Psoas muscle (tissue), 8 donors: ENCODE measurements around the gene TRAK1. TPM values are rescaled to one million over a fixed set of nuclear protein-coding genes. Genes with fewer than 3 reads are reported as not detected.

ENCODE experiments used
- ATAC-seq, 4 donors: fragments of 200-7000 bp; cut with Tn5 transposase; one replicate each; pipeline ENCODE4 v1.9.1; 2020; ENCODE audit warnings: moderate library complexity in 3 of 4, mild to moderate bottlenecking in 2 of 4
- DNase-seq, 2 donors: peaks; one replicate each; pipeline ENCODE4 v3.0.0-alpha.2; 2020
- H3K27ac ChIP-seq: fragments of 200-600 bp; one replicate; pipeline ENCODE4 v1.8.0; 2022
- H3K27me3 ChIP-seq, 3 donors: fragments of 200-600 bp in 1 of 3; one replicate each; pipeline versions ENCODE4 v1.6.1 to v1.8.0; 2013 to 2022; ENCODE audit warnings: low read length in 2 of 3, mild to moderate bottlenecking in 2 of 3, moderate library complexity in 1 of 3; ENCODE audit not compliant: insufficient read depth in 3 of 3
- H3K36me3 ChIP-seq, 2 donors: fragments of 200-600 bp in 1 of 2; one replicate each; pipeline versions ENCODE4 v1.6.1 to v1.8.0; 2013 to 2022; ENCODE audit warnings: low read depth in 1 of 2, mild to moderate bottlenecking in 1 of 2, moderate library complexity in 1 of 2; ENCODE audit not compliant: insufficient read depth in 1 of 2
- H3K4me1 ChIP-seq: fragments of 200-600 bp; one replicate; pipeline ENCODE4 v1.8.0; 2022
- H3K4me3 ChIP-seq: fragments of 200-600 bp; one replicate; pipeline ENCODE4 v1.8.0; 2022; ENCODE audit warnings: mild to moderate bottlenecking
- H3K9me3 ChIP-seq: fragments of 200-600 bp; one replicate; pipeline ENCODE4 v1.8.0; 2022
- CTCF ChIP-seq: fragments of 200-600 bp; IDR thresholded peaks from one replicate; pipeline ENCODE4 v1.8.0; 2022; ENCODE audit warnings: antibody characterized with exemption
- WGBS, 3 donors: extraction: QIAGEN DNeasy Blood & Tissue Kit; methylation state at CpG; one replicate each; pipeline versions ENCODE4 v1.1.6 to v1.1.7; 2013; 5-methylcytosine and 5-hydroxymethylcytosine counted together
- intact Hi-C, 2 donors: fragments of 100-400 bp; cut with DNase I; formaldehyde crosslinking; loops; one replicate each; pipeline versions ENCODE4 v1.11.0 to v1.14.2; 2022
- polyA plus RNA-seq, 3 donors: library from polyadenylated mRNA; stranded (reverse); fragments of 200-250 nt; gene quantifications; one replicate each; pipeline ENCODE4 v1.2.3, GENCODE V29; 2013
- total RNA-seq, 4 donors: library from RNA; stranded (reverse); fragmentation: NEBNext Ultra II Directional in 2 of 4; extraction: Animal tissue kit (Norgen Biotek cat#: 25700) in 2 of 4; gene quantifications; one replicate each; pipeline versions ENCODE4 v1.2.1 to v1.2.4, GENCODE V29; 2021 to 2023
- donor health status: healthy with polysubstance abuse.
- donor health status: DM: no; HTN: no; CAD: no; lungs with moderate emphysema.
- donor health status: Bipolar disorder and iron deficiency.
- donor health status: healthy.
- donor health status: DM: yes; HTN: yes; CAD: no.
- donor health status: DM: no; HTN: no; CAD: no.
- donor health status: DM: no; HTN: no; CAD: no.
- donor health status: DM: yes; HTN: yes; CAD: no.

TRAK1 gene
- total and polyA plus RNA-seq, 7 donors, result 30.8 to 128 (median 94.8) TPM

GRCh38 chr3:42127226-42127625 is 36.1 kb downstream of the TRAK1 start:
- TF ChIP-seq CTCF, result no peak
- no peak overlapping the region for H3K4me3 ChIP-seq
- WGBS, 3 donors, result 96% methylated on average over 3 of the region's 3 CpGs
- DNase-seq, result no peak
- peaks cover 37% of the 10 kb centered on the region for H3K4me1 ChIP-seq
- intact Hi-C loops, result no loop called here
- no peaks in the 10 kb centered on the region for H3K9me3 ChIP-seq
- ATAC-seq, result no peak
- peaks cover 5 to 20% of the 10 kb centered on the region in 2 donors for H3K36me3 ChIP-seq
- H3K27me3 ChIP-seq, result no peaks in the 10 kb centered on the region
- H3K27ac ChIP-seq, result no peak overlapping the region

- Histone ChIP-seq H3K27ac (no peak overlapping the region), H3K4me3 (no peak overlapping the region), H3K27me3 (no peaks in the 10 kb centered on the region), H3K36me3 (peaks cover 5 to 20% of the 10 kb centered on the region in 2 donors), H3K9me3 (no peaks in the 10 kb centered on the region), H3K4me1 (peaks cover 26% of the 10 kb centered on the region)
- ATAC-seq (no peak), DNase-seq (no peak)
- TF ChIP-seq CTCF, result no peak
- 28 to 42% (median 36%) methylated on average over 1 of the region's 1 CpG for WGBS, 3 donors
- intact Hi-C loops, result no loop called here
These were observed 37.4 kb downstream of the TRAK1 start for GRCh38 chr3:42128526-42128925.

GRCh38 chr3:42129014-42129953 is 38.1 kb downstream of the TRAK1 start:
- ATAC-seq (peak; percentile 61 to 83 (median 67)), DNase-seq (no peak)
- TF ChIP-seq CTCF, result no peak
- Histone ChIP-seq H3K27me3 (no peaks in the 10 kb centered on the region), H3K9me3 (no peaks in the 10 kb centered on the region), H3K4me1 (peaks cover 20% of the 10 kb centered on the region), H3K36me3 (peaks cover 5 to 20% of the 10 kb centered on the region in 2 donors), H3K4me3 (no peak overlapping the region), H3K27ac (no peak overlapping the region)
- 54 to 68% (median 64%) methylated on average over 18 of the region's 18 CpGs for WGBS, 3 donors
- intact Hi-C loops, result no loop called here

GRCh38 chr3:42130007-42130328 is 38.8 kb downstream of the TRAK1 start:
- no peak for DNase-seq

More at GRCh38 chr3:42130007-42130328, 38.8 kb downstream of the TRAK1 start:
- no peak for TF ChIP-seq CTCF
- ATAC-seq, result no peak
- Histone ChIP-seq H3K36me3 (peaks cover 5 to 20% of the 10 kb centered on the region in 2 donors), H3K27ac (no peak overlapping the region), H3K9me3 (no peaks in the 10 kb centered on the region), H3K4me1 (peaks cover 17% of the 10 kb centered on the region), H3K27me3 (no peaks in the 10 kb centered on the region), H3K4me3 (no peak overlapping the region)
- intact Hi-C loops, result no loop called here
- WGBS, 3 donors, result 86 to 91% (median 88%) methylated on average over 1 of the region's 1 CpG
